CD4-positive, alpha-beta T cell treated with Interleukin-21 for 1 hour (primary cell): ENCODE measurements around the gene EIF3L.
A peak's percentile ranks its signal among the peaks of the same experiment; 100 is the strongest.

Experiments
- DNase-seq: peaks from one replicate; pipeline ENCODE4 v3.0.0-alpha.2; 2020

The EIF3L gene

DNA sequence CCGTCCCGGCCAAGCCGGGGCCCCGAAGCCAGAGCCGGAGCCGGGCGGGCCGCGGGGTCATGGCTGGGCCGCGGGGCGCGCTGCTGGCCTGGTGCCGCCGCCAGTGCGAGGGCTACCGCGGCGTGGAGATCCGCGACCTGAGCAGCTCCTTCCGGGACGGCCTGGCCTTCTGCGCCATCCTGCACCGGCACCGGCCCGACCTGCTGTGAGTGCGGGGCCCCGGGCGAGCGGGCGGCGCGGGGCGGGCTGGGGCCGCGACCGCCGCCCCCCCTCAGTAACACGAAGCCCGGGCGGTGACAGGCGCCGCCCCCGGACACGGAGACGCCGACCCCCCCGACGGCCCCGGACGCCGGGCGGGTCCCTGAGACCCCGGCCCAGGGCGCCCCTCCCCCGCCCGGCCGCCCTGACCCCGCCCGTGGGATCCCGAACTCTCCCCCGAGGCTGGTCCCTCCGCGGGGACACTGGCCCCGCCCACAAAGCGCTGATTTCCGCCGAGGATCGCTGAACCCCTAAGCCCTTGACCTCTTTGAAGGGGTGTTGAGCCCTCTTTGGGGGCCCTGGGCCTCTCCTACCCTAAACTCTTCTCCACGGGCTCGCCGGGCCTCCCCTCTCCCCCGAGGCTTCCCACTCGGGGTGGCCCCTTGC lies 57.3 kb downstream of the EIF3L start:
- DNase-seq, result peak; percentile 41

DNA sequence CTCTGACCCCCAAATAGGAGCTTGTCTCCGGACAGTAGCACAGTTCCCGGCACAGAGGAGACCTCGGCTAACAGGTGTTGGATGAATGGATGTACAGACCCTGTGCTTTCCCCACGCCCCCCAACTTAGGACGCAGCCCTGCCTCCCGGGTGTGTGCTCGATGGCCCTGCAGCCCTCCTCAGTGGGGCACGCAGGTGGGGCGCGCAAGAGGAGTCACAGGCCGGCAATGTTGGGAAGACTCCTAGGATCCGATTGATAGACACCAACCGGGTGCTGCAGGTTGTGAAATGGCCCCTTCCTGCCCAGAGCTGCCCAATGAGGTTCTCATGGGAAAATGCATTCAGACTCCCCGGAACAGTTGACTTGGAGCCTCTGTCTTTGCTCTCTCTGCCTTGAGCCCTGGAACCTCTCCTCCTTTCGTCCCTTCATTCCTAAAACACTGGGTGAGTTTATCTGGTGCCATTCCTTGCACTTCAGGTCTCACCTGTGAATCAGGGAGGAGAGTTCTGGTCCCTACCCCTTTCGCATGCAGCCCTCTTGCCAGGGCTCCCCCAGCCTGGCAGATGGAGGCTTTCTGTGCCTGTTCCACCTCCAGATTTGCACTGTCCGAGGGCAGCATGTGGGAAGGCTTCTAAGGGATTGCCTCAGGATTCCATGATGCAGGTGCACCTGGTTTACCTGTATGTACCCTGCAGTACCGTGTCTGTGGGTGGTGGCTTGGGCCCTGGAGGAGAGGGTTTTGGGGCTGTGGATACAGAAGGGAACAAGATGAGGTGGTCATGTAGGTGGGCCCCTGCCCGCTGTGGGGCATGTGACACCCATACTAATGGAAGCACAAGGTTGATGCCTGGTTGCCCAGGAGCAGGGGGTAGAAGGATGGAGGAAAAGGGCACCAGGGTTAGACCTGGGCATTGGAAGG lies 58.1 kb downstream of the EIF3L start:
- DNase-seq, result no peak

DNA sequence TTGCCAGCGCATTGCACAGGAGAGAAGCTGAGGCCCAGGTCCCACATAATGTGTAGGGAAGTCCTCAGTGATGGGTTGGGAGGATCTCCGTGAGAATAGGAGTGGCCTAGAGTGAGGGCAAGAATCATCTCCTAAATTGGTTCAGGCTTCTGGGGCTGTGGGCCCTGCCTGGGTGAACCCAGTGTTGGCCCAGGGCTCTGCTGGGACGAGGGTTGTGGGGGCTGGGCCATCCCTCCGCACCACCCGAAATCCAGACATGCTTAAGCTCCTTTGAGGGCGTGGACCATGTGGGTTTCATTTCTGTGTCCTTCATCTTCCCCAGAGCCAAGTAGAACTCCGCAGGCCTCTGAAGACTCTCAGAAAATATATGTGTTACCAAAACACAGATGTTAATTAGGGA lies 60.5 kb downstream of the EIF3L start:
- DNase-seq, result no peak

DNA sequence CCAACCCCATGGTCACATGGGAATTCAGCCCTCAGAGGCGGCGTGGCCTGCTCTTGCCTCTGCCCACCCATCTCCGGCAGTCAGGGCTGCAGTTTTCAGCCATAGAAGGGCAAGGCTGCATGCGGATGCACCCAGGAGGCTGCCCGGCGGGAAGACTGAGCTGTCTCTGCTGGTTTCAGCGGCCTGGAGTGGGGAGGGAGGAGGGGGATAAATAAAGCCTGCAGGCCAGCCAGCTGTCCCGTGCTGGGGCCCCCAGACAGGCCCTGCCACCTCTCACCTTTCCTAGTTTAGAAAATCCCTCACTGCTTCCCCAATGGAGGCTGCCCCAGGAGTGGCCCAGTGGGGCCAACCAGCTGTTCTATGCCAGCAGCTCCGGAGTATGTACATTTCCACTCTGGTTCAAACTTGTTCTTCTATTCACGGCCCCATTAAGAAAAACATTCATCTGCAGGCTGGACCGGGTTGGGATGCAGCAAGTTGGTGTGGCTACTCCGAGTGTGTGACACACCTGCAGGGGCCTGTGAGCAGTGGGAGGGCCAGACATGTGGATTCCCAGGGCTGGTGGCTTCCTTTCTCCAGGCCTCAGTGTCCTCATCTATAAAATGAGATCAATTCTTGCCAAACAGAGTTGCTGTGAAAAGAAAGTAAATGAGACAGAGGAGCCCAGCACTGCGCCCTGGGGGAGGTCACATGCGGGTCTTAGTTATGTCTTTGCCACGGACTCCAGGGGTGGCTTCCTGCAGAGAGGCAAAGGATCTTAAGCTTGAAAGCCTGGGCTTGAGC lies 61.9 kb downstream of the EIF3L start:
- no peak for DNase-seq

DNA sequence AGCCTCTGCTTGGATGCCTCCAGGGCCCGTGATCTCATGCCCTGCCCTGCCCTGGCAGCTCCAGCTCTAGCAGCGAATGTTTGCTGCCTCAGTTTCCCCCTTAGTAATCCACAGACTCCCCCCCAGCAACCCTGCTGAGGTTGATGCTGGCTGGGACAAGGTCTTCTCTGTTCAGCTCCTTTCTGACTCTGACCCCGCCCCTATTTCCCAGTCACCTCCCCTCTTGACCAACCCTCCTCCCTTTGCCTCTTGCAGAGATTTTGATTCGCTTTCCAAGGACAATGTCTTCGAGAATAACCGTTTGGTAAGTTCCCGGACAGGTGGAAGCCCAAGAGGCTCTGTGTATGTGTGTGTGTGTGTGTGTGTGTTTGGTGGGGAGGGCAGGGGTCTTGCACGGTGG lies 62.5 kb downstream of the EIF3L start:
- no peak for DNase-seq

DNA sequence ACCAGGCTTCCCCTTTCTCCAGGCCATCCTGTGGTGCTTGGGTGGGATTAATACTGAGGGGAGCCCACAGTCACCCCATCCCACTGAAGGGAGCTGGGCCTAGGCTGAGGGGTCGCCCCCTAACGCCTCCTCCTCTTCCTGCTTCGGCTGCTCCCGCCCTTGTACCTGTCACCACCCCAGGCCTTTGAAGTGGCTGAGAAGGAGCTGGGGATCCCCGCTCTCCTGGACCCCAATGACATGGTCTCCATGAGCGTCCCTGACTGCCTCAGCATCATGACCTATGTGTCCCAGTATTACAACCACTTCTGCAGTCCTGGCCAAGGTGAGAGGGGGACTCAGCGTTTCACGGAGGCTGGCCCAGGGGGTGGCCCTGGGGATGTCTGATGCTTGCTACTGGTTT lies 63.0 kb downstream of the EIF3L start:
- DNase-seq, result no peak

DNA sequence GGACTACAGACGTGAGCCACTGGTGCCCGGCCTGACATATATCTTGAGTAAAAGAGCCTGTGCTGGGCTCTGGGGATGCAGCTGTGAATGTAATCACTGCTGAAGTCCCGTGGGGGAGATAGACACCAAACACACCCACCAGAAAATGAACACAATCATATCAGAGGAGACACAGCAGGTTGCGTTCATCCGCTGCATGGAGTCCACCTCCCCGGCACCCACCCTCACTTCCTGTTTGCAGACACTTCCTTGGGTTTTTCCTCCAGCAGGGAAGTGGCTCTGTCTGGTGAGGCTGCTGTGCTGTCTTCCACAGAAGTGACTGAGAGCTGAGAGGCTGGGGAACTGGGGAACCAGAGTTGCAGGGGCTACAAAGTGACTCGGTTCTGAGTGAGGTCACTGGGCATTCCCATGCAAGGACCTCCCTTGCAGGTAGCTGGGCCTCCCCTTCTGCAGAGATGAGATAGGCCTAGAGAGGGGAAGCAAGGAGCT lies 64.1 kb downstream of the EIF3L start:
- no peak for DNase-seq

DNA sequence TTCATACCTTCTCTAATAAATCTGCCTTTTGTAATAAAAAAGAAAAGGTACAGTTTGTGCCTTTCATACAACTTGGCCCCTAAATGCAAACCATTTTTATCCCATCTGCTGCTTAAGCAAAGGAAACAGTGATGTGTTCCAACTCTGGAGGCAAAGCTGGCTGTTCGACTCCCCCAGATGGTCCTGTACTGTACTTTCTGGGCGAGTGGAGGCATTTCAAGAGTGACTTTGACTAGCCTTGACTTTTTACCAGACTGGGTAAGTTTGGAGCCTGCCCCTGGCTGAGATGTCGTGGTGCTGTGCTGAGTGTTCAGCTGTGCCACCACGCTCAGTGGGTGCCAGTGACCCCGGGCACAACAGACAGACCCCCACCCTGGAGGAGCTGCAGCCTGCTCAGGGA lies 67.1 kb downstream of the EIF3L start:
- DNase-seq, result no peak

DNA sequence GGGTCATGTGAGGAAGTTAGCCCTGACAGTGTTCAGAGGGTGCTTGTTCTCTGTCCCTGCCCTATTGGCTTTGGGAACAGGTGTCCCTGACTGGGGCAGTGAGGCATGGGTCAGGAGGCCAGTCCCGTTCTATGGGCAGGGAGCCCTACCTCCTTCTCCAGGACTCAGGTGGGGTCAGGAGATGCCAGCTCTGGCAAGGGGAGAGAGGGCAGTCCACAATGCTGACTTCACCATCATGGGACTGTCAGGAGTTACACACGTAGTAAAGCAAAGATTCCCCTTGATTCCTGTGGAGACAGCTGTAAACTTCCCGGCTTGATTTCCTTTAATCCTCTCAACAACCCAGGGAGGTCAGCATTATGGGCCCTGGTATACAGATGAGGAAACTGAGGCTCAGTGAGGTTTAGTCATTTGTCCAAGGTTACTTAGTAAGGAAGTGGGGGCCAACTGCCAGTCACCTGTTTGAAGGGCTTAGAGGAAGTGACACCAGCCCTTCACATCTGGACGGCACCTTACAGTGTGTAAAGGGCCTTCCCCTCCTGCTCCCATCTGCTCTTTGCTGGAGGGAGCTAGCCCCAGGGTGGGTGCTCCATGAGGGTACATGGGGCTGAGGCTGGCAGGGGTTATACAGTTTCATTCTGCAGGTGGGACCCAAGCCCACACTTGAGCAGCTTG lies 68.8 kb downstream of the EIF3L start:
- no peak for DNase-seq

DNA sequence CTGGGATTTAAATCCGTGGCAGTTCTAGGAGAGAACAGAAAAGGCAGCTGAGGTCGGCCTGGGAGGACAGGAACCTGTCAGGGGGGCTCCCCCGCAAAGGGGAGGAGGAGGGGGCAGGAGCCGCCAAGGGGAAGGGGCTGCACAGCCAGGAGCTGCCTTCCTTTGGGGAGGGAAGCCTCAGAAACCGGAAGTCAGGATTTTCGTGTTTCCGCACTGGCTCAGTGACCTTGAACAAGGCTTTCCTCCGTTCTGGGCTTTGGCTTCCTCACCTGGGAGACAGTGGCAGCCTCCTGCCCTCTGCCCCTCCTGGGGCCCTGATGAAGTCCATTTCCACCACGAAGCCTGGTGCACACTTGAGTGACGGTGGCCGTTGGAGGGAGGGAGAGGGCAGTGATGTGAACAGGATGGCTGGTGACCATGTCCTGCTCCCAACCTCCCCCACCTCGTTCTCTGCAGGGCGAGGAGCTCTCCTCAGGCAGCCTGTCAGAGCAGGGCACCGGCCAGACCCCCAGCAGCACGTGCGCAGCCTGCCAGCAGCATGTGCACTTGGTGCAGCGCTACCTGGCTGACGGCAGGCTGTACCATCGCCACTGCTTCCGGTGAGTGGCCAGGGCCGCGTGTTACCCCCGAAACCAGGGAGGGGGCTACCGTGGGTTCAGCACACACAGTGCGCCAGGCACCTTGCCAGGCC lies 69.5 kb downstream of the EIF3L start:
- DNase-seq, result no peak

DNA sequence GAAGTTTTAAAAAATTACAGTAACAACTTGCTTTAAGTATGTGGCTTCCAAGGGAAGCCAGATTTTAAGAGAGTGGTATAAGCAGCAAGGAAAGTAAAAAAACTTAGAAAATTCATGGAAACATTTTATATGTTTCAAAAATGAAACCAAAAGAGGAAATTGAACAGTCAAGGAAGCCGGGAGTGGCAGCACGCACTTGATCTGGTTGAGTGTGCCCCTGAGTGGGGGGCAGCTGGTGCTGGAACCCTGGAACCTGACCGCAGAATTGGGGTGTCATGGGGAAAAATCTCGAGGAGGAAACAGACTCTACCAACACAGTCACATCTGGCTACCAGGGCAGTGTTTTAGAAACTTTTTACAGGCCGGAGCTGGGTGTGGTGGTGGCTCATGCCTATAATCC lies 70.9 kb downstream of the EIF3L start:
- no peak for DNase-seq

DNA sequence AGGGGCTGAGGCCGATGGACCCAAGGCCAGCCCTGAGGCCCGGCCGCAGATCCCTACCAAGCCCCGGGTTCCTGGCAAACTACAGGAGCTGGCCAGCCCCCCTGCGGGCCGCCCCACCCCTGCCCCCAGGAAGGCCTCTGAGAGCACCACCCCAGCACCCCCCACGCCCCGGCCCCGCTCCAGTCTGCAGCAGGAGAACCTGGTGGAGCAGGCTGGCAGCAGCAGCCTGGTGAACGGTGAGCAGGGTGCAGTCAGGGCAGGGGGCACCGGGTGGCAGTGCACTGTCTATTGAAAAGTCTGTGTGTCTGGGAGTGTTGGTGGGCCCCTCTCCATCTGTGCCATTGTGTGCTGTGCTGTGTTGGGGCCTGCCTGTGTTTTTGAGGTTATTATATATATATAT lies 73.0 kb downstream of the EIF3L start:
- no peak for DNase-seq

DNA sequence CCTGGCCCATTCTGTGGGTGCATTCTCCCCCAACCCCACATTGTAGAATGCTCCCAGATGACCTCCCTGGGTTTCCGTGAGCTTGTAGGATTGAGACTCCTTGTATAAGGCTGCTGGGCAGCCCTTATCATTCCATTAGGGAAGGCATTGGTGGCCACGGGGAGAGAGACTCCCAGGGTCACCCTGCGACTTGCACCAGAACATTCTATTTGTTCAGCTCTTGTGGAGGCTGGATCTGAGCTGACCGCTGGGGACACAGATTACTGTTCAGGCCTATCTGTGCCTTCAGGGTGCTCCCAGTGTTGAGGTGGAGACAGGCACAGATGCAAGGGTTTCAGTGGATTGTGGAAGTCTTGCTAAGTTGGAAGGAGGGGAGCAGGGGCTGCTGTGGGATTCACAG lies 74.7 kb downstream of the EIF3L start:
- DNase-seq, result no peak

DNA sequence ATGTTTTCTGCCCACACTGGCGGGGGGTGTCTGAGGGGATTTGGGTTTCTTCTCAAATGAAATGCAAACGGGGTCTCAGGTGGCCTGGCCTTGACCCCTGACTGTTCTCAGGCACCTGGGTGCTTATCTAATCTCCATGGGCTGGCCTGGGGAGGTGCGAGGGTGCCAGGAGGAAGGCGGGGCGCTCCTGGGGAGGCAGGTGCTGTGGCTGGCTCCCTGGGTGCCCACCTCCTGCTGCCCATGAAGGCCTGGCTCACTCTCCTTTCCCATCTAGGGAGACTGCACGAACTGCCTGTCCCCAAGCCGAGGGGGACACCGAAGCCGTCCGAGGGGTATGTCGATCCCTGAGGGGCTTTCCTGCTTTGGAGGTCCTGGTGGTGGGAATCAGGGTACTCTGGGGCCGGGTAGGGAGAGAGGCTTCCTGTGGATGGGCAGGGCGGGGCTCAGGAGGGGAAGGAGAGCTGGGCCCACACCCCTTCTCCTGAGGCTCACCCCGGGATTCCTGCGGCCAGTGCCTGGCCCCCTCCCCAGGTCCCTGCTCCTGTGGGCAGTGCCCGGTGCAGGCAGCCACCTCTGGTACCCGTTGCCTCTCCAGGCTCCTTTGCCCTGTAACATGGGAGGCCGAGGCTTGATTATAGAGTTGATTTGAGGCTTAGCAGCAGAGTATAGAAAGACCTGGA lies 75.3 kb downstream of the EIF3L start:
- no peak for DNase-seq

DNA sequence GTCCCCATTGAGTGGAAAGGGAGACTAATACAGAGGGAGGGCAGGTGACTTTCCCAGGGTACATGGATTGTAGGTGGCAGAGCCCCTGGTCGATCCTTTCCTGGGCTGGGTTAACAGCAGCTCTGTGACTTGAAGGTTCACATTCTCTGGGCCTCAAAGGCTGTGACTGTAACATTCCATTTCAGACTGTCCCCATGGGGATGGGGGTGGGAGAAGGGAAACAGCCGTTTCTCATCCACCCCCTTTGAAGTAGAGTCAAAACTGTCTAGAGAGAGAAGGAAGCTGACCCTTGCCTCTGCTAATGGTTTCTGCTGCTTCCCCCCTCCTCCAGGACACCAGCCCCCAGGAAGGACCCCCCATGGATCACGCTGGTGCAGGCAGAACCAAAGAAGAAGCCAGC lies 76.1 kb downstream of the EIF3L start:
- DNase-seq, result no peak

DNA sequence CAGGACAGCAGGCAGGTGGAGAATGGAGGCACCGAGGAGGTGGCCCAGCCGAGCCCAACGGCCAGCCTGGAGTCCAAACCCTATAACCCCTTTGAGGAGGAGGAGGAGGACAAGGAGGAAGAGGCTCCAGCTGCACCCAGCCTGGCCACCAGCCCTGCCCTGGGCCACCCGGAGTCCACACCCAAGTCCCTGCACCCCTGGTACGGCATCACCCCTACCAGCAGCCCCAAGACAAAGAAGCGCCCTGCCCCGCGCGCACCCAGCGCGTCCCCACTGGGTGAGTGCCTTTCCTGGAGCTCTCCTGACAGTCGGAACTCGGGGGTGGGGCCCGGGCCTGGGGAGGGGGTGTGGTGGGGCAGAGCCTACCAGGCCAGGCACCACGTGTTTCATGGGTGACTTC lies 76.5 kb downstream of the EIF3L start:
- DNase-seq, result no peak

DNA sequence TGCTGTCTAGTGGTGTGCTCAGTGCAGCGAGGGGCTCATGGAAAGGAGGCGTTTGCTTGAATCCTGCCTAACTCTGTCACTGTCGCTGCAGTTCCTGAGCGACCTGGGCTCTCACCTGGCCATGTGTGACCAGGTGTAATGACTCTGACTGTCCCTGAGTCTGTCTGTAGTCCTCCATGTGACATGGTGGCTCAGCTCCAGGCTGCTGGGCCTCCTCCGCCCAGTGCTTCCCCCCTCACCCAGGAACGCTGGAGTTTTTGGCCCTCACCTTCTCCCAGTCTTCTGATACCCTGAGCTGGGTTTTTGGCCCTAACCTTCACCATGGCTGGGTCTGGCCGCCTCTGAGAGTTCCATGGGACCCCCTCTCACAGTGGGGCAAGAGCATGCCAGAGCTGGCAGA lies 77.1 kb downstream of the EIF3L start:
- DNase-seq, result no peak

DNA sequence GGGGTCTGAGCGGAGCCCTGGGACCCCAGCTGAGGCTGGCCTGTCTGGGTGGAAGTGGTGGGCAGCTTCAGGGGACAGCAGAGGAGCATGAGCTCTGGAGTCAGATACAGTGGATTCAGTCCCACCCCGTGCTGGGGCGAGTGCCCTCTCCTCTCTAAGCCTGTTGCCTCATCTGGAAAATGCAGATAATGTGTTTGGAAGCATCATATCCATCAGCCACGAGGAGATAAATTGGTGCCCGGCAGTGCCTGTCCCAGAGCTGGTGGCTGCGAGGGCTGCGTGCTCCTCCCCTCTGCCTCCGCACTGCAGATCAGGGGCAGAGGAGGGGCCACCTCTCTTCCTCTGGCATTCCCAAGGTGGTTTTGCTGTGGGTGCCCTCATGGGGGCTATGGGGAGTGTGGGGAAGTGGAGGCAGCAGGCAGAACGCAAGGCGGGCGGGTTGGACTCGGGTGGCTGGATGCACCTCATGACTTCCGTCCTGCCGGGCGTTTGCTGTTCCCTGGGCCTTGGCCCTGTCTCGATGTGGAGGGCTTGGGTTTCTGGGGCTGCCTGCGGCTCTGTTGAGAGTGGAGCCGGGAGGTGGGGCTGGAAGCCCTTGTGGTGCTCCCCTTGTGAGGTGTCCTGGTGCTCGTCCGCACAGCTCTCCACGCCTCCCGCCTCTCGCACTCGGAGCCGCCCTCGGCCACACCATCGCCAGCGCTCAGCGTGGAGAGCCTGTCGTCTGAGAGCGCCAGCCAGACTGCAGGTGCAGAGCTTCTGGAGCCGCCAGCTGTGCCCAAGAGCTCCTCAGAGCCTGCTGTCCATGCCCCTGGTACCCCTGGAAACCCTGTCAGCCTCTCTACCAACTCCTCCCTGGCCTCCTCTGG lies 77.8 kb downstream of the EIF3L start:
- no peak for DNase-seq

DNA sequence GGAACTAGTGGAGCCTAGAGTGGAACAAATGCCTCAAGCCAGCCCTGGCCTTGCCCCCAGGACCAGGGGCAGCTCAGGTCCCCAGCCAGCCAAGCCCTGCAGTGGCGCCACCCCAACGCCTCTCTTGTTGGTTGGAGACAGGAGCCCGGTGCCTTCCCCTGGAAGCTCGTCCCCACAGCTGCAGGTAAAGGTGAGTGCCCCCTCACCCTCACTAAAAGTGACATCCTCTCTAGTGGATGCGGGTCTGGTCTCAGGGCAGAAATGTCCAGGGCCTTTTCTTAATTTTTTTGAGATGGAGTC lies 78.4 kb downstream of the EIF3L start:
- no peak for DNase-seq

DNA sequence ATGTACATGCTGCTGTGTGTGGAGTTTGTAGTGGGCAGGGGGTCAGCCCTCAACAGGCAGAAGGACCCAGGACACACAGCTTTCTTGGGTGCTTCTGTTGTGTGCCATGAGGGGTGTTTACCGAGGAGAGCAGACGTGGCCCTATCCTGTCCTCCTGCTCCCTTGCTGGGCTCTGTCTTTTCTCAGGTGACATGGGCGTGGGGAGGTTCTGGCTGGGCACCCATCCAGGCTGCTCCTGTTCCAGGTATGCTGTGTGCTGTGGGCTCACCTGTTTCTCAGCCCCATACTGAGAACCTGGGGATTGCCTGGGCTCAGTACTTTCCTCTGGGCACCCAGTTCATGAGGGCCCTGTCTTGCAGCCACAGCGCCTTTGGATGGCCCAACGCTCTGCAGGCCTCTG lies 80.2 kb downstream of the EIF3L start:
- no peak for DNase-seq
